GM18951 (cell line): ENCODE results near the gene MVB12A.
A peak's percentile ranks its signal among the peaks of the same experiment; 100 is the strongest.

Experiments used
- POLR2A ChIP-seq: IDR thresholded peaks from 4 replicates; pipeline ENCODE4 v1.6.1; 2011; ENCODE audit warnings: mild to moderate bottlenecking; ENCODE audit not compliant: insufficient read length, insufficient read depth; ENCODE audit errors: extremely low read depth
- in situ Hi-C: fragments of 300-500 bp; cut with MboI; formaldehyde crosslinking; loops from one replicate; pipeline ENCODE4 v1.12.0; 2022; ENCODE audit warnings: low sequenced_read_pairs, mixed read lengths, inconsistent platforms; ENCODE audit not compliant: unreplicated experiment

MVB12A gene

GRCh38 chr19:17419621-17420474, at the start of gene MVB12A:
Gene MVB12A, plus strand, starts transcription at chr19:17420047. Its CDS starts 89 bp downstream, at chr19:17420136.
- in situ Hi-C loops = no loop called here
- TF ChIP-seq POLR2A = no peak

DNA sequence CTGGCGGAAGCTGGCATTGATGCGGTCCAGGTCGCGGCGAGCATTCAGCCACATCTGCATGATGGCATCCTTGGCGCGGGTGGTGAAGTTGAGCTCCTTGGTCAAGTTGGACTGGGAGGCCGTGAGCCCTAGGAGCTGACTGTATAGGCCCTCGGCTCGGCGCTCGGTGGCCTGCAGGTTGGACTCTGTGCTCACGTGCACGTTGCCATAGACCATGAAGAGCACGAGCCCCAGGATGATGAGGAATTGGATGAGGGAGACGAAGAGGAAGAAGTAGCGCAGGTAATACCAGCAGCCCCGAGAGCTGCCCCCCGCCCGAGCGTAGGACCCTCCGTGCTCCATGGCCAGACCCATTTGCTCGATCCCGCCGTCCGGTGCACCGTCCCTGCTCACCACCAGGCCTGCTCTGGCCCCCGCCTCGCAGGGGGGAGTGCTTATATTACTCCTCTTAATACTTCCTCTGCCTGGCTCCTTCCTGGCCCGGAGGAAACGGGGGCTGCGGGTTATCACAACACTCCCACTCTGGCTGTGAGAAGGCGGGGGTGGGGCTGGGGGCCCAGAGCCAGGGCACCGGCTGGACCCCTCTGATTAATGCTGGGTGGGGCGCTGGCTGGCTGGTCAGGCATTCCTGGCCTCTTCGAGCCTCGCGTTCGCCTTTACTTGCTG, 42.8 kb upstream of the MVB12A start, which contains the start of gene PLVAP:
Gene PLVAP, minus strand, starts transcription at position 408 of the 666 bp plus-strand sequence. Its CDS starts 54 bp downstream, at position 354.
- TF ChIP-seq POLR2A = no peak
- in situ Hi-C loops = no loop called here

- no peak for TF ChIP-seq POLR2A
- in situ Hi-C loops = no loop called here
Observed at GRCh38 chr19:17378271-17378670, 41.6 kb upstream of the MVB12A start.

DNA sequence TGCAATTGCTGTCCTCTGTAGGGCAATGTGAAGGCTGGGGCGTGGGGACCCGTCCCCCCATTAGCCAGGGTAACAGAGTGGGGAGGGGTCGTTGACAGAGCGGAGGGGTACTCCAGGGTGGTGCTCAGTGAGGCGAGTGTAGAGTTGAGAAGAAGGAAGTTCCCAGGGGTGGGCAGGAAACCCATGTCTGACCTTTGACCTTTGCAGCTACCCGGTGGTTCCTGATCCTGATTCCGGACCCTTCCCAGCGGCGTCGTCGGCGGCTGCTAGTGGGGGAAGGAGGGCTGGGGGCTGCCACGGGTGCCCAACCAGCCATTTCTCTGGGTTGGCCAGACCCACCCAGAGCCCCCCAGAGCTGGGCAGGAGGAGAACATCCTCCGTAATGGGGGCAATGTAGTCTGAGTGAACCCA, 40.6 kb upstream of the MVB12A start:
- no peak for TF ChIP-seq POLR2A
- in situ Hi-C loops = no loop called here

DNA sequence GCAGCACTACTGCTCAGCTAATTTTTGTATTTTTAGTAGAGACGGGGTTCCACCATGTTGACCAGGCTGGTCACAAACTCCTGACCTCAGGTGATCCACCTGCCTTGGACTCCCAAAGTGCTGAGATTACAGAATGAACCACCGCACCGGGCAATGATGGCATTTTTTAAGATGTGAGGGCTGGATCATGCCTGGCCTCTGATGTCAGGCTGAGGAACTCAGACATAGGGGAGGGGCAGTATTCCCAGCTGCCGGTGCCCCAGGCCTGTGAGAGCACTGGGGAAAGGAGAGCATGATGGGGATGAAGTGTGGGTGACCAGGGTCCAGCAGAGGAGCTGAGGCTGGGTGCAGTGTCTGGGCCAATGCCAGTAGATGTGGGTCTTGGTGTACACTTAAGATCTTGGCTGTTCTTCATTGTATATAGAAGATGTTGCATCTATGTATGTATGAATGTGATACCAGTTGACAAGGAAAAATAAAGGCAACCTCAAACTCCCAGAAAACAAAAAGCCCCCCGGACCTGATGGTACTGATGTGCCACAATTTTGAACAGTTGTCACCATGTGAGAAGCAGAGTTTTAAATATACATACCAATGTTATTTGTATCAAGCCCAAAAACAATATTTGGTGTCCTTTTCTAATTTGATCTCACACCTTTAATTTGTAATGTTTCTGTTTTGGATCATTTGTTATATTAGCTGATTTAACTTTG, 39.3 kb upstream of the MVB12A start:
- in situ Hi-C loops = no loop called here
- TF ChIP-seq POLR2A = no peak

DNA sequence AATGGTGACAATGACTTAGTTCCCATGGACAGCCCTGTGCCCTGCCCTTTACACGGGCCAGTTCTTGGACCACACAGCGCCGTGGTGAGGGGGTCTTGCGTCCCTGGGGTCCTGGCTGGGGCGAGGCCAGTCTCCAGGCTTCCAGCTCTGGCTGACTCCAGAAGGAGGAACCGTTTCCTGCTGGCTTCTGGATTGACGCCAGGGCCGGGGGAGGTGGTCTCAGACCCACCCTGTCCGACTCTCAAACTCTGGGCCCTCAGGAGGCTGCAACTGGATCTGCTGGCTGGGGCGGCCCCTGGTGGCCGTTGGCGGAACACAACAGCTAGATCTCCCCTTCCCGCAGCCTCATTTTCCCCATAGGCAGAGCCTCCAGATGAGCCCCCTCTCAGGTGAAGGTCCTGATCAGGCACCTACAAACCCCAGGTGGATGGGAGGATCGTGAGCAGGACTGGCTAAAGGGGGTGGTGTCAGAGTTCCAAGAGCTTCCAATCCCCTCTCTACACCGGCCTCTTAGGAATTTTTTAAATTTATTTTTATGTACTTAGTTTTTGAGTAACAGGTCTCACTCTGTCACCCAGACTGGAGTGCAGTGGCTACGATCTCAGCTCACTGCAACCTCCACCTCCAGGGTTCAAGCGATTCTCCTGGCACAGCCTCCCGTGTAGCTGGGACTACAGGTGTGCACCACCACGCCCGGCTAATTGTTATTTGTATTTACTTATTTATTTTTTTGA, 33.8 kb upstream of the MVB12A start:
- in situ Hi-C loops = loop anchor here (5.0 kb wide), 1 partner anchor 39 kb away; no protein-coding TSS in a partner anchor
- TF ChIP-seq POLR2A = no peak

- in situ Hi-C loops = loop anchor here (5.0 kb wide), 1 partner anchor 42 kb away; no protein-coding TSS in a partner anchor
- no peak for TF ChIP-seq POLR2A
Observed at GRCh38 chr19:17389288-17389687, 30.6 kb upstream of the MVB12A start.

- TF ChIP-seq POLR2A = no peak
- in situ Hi-C loops = loop anchor here (5.0 kb wide), 1 partner anchor 43 kb away; no protein-coding TSS in a partner anchor
Observed at GRCh38 chr19:17389957-17390664, 29.7 kb upstream of the MVB12A start.

- in situ Hi-C loops = no loop called here
- TF ChIP-seq POLR2A = peak; percentile 50
Observed at GRCh38 chr19:17390665-17391370, 29.0 kb upstream of the MVB12A start.

- TF ChIP-seq POLR2A = no peak
Observed at GRCh38 chr19:17391371-17392151, 28.3 kb upstream of the MVB12A start.

GRCh38 chr19:17393002-17393401, 26.8 kb upstream of the MVB12A start:
- in situ Hi-C loops = no loop called here
- TF ChIP-seq POLR2A = peak; percentile 16

More at GRCh38 chr19:17391371-17392151, 28.3 kb upstream of the MVB12A start:
- in situ Hi-C loops = no loop called here
